Measurements from ENCODE around the gene TNF. TPM values are rescaled to one million over a fixed set of nuclear protein-coding genes. Genes with fewer than 3 reads are reported as not detected.

TNF gene
- total RNA-seq, 6 experiments from 2014 or later = 0.15 to 1.0 TPM; not detected in 4

- DNase-seq (no peak), ATAC-seq (no peak)
- WGBS (ENCODE audit: insufficient coverage, low coverage, low lambda C conversion rate, missing lambda C conversion rate) = 47% methylated on average over 4 of the region's 7 CpGs
- Histone ChIP-seq H3K4me1 (peaks cover 0 to 14% (median 6%) of the 10 kb centered on the region in 4 donors), H3K4me3 (peak overlapping the region in 2 of 3 donors; percentile 3 to 24), H3K36me3 (no peaks in the 10 kb centered on the region), H3K27me3 (no peaks in the 10 kb centered on the region), H3K27ac (peak overlapping the region in 1 of 3 donors; percentile 51), H3K9me3 (no peaks in the 10 kb centered on the region)
- no peak for TF ChIP-seq POLR2A (IDR thresholded peaks at IDR 0.05)
- TF ChIP-seq CTCF (IDR thresholded peaks at IDR 0.05) = no peak
- intact Hi-C loops (cut with DNase I) = no loop called here
Observed at GRCh38 chr6:31615748-31616147, 40.4 kb downstream of the TNF start.

GRCh38 chr6:31617010-31617409 lies 41.6 kb downstream of the TNF start:
- Histone ChIP-seq H3K4me3 (no peak overlapping the region), H3K9me3 (no peaks in the 10 kb centered on the region), H3K36me3 (no peaks in the 10 kb centered on the region), H3K4me1 (peaks cover 0 to 20% (median 8%) of the 10 kb centered on the region in 4 donors), H3K27me3 (no peaks in the 10 kb centered on the region), H3K27ac (no peak overlapping the region)
- no peak for DNase-seq
- intact Hi-C loops (cut with DNase I) = no loop called here
- no peak for ATAC-seq
- no peak for TF ChIP-seq CTCF (IDR thresholded peaks at IDR 0.05)
- TF ChIP-seq POLR2A (IDR thresholded peaks at IDR 0.05) = no peak
- 61% methylated on average over 2 of the region's 2 CpGs for WGBS (ENCODE audit: insufficient coverage, low coverage, low lambda C conversion rate, missing lambda C conversion rate)

GRCh38 chr6:31619805-31620585 lies 44.6 kb downstream of the TNF start:
- Histone ChIP-seq H3K27ac (peak overlapping the region; percentile 55 to 91 (median 89)), H3K36me3 (peaks cover 4 to 18% (median 14%) of the 10 kb centered on the region in 4 donors), H3K4me3 (peak overlapping the region; percentile 92 to 93 (median 92)), H3K27me3 (no peaks in the 10 kb centered on the region), H3K4me1 (peaks cover 0 to 10% (median 4%) of the 10 kb centered on the region in 4 donors), H3K9me3 (no peaks in the 10 kb centered on the region)
- intact Hi-C loops (cut with DNase I) = no loop called here
- peak; percentile 89 to 94 (median 92) for ATAC-seq
- WGBS (ENCODE audit: insufficient coverage, low coverage, low lambda C conversion rate, missing lambda C conversion rate) = under 1% methylated on average over 50 of the region's 50 CpGs
- peak; percentile 98 to 99 (median 98) for DNase-seq
- TF ChIP-seq CTCF (IDR thresholded peaks at IDR 0.05) (no peak), POLR2A (IDR thresholded peaks at IDR 0.05) (peak; percentile 86)

GRCh38 chr6:31620586-31621319 lies 45.4 kb downstream of the TNF start, which contains the start of gene PRRC2A:
TSS of gene PRRC2A (plus strand) at chr6:31620715. CDS start at chr6:31622790, 2,075 bp downstream.
- DNase-seq (peak in 1 of 3 donors; percentile 95), ATAC-seq (peak; percentile 39 to 92 (median 63))
- Histone ChIP-seq H3K9me3 (no peaks in the 10 kb centered on the region), H3K4me1 (peaks cover 0 to 8% (median 4%) of the 10 kb centered on the region in 4 donors), H3K27me3 (no peaks in the 10 kb centered on the region), H3K27ac (peak within 1 kb of the TSS; percentile 83 to 91 (median 89)), H3K36me3 (peaks cover 12 to 26% (median 21%) of the 10 kb centered on the region in 4 donors), H3K4me3 (peak within 1 kb of the TSS; percentile 92 to 93 (median 92))
- WGBS (ENCODE audit: insufficient coverage, low coverage, low lambda C conversion rate, missing lambda C conversion rate) = under 1% methylated on average over 29 of the region's 67 CpGs
- intact Hi-C loops (cut with DNase I) = no loop called here
- TF ChIP-seq POLR2A (IDR thresholded peaks at IDR 0.05) = peak; percentile 51
- no peak for TF ChIP-seq CTCF (IDR thresholded peaks at IDR 0.05)
